ENCODE measurements around the gene NELL2. TPM values are rescaled to one million over a fixed set of nuclear protein-coding genes. Genes with fewer than 3 reads are reported as not detected.

NELL2 gene
- total and polyA plus RNA-seq, 10 of the 15 experiments (the other 5 are each of a cell fraction or from before 2014, with no cell fraction given): 0.27 to 2.3 (median 0.76) TPM

DNA sequence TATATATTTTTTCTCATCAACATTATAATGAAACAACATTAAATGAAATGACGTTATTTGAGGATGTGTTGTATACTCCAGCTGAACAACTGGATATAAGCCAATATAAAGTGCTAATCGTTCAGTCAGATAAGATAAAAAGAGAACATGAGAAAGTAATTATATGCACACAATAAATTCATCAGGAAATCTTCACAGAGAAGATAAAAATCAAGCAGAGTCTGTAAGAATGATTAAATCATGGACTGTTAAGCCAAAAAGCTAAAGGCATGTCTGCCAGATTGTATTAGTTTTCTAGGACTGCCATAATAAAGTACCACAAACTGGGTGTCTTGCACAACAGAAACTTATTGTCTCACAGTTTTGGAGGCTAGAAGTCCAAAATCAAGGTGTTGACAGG, 178.6 kb downstream of the NELL2 start:
- Histone ChIP-seq H3K4me2 (ENCODE audit: control insufficient read depth, insufficient read depth) (no peak overlapping the region), H3K79me2 (ENCODE audit: control insufficient read depth, insufficient read depth, low read length) (no peaks in the 10 kb centered on the region), H3K4me1 (ENCODE audit: control insufficient read depth, insufficient read depth, low read length) (no peaks in the 10 kb centered on the region), H3K27me3 (replicated peaks in 1 of 2; ENCODE audit: control insufficient read depth in 2 of 2, insufficient read depth in 2 of 2, low read length in 1 of 2) (no peaks in the 10 kb centered on the region), H3K27ac (ENCODE audit: control insufficient read depth, insufficient read depth) (no peak overlapping the region), H2AFZ (ENCODE audit: control insufficient read depth, low read depth, low read length) (no peak overlapping the region), H3K36me3 (ENCODE audit: control insufficient read depth in 2 of 2, insufficient read depth in 2 of 2, low read length in 1 of 2) (no peaks in the 10 kb centered on the region), H3K9ac (ENCODE audit: control insufficient read depth, insufficient read depth, low read length) (no peak overlapping the region), H3K9me3 (replicated peaks; ENCODE audit: control insufficient read depth, insufficient read depth, low read length) (no peaks in the 10 kb centered on the region), H3K4me3 (no peak overlapping the region), H4K20me1 (ENCODE audit: control insufficient read depth, insufficient read depth) (no peaks in the 10 kb centered on the region)
- BruUV-seq (replicated peaks): no TSS peak
- TF ChIP-seq EZH2 (IDR thresholded peaks at IDR 0.05; ENCODE audit: borderline replicate concordance, control insufficient read depth, low read depth, low read length): no peak
- TF ChIP-seq, protein P1, sequence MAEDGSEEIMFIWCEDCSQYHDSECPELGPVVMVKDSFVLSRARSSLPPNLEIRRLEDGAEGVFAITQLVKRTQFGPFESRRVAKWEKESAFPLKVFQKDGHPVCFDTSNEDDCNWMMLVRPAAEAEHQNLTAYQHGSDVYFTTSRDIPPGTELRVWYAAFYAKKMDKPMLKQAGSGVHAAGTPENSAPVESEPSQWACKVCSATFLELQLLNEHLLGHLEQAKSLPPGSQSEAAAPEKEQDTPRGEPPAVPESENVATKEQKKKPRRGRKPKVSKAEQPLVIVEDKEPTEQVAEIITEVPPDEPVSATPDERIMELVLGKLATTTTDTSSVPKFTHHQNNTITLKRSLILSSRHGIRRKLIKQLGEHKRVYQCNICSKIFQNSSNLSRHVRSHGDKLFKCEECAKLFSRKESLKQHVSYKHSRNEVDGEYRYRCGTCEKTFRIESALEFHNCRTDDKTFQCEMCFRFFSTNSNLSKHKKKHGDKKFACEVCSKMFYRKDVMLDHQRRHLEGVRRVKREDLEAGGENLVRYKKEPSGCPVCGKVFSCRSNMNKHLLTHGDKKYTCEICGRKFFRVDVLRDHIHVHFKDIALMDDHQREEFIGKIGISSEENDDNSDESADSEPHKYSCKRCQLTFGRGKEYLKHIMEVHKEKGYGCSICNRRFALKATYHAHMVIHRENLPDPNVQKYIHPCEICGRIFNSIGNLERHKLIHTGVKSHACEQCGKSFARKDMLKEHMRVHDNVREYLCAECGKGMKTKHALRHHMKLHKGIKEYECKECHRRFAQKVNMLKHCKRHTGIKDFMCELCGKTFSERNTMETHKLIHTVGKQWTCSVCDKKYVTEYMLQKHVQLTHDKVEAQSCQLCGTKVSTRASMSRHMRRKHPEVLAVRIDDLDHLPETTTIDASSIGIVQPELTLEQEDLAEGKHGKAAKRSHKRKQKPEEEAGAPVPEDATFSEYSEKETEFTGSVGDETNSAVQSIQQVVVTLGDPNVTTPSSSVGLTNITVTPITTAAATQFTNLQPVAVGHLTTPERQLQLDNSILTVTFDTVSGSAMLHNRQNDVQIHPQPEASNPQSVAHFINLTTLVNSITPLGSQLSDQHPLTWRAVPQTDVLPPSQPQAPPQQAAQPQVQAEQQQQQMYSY (CRISPR knock-in tag; IDR thresholded peaks at IDR 0.05): no peak
- no peak for TF ChIP-seq STAT1 (conservative IDR thresholded peaks at IDR 0.05)
- no peak for TF ChIP-seq RFX5 (IDR thresholded peaks at IDR 0.05; ENCODE audit: low read depth, low read length)
- TF ChIP-seq, protein P2, sequence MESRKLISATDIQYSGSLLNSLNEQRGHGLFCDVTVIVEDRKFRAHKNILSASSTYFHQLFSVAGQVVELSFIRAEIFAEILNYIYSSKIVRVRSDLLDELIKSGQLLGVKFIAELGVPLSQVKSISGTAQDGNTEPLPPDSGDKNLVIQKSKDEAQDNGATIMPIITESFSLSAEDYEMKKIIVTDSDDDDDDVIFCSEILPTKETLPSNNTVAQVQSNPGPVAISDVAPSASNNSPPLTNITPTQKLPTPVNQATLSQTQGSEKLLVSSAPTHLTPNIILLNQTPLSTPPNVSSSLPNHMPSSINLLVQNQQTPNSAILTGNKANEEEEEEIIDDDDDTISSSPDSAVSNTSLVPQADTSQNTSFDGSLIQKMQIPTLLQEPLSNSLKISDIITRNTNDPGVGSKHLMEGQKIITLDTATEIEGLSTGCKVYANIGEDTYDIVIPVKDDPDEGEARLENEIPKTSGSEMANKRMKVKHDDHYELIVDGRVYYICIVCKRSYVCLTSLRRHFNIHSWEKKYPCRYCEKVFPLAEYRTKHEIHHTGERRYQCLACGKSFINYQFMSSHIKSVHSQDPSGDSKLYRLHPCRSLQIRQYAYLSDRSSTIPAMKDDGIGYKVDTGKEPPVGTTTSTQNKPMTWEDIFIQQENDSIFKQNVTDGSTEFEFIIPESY (IDR thresholded peaks at IDR 0.05): no peak
- TF ChIP-seq ASH2L (IDR thresholded peaks at IDR 0.05; ENCODE audit: borderline replicate concordance, low read depth): no peak
- TF ChIP-seq, protein P3, sequence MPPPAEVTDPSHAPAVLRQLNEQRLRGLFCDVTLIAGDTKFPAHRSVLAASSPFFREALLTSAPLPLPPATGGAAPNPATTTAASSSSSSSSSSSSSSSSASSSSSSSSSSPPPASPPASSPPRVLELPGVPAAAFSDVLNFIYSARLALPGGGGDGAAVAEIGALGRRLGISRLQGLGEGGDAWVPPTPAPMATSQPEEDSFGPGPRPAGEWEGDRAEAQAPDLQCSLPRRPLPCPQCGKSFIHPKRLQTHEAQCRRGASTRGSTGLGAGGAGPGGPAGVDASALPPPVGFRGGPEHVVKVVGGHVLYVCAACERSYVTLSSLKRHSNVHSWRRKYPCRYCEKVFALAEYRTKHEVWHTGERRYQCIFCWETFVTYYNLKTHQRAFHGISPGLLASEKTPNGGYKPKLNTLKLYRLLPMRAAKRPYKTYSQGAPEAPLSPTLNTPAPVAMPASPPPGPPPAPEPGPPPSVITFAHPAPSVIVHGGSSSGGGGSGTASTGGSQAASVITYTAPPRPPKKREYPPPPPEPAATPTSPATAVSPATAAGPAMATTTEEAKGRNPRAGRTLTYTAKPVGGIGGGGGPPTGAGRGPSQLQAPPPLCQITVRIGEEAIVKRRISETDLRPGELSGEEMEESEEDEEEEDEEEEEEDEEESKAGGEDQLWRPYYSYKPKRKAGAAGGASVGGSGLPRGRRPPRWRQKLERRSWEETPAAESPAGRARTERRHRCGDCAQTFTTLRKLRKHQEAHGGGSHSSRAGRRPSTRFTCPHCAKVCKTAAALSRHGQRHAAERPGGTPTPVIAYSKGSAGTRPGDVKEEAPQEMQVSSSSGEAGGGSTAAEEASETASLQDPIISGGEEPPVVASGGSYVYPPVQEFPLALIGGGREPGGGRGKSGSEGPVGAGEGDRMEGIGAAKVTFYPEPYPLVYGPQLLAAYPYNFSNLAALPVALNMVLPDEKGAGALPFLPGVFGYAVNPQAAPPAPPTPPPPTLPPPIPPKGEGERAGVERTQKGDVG (CRISPR knock-in tag; IDR thresholded peaks at IDR 0.05): no peak
- no peak for TF ChIP-seq YY1 (IDR thresholded peaks at IDR 0.05; ENCODE audit: low read depth, low read length)
- no peak for TF ChIP-seq SIN3A (IDR thresholded peaks at IDR 0.05; ENCODE audit: low read depth, low read length)
- no peak for TF ChIP-seq BMI1 (IDR thresholded peaks at IDR 0.05; ENCODE audit: borderline replicate concordance)
- no peak for TF ChIP-seq PAX8 (IDR thresholded peaks at IDR 0.05)
- TF ChIP-seq HDAC6 (IDR thresholded peaks at IDR 0.05; ENCODE audit: unreplicated experiment): no peak
- TF ChIP-seq TCF7 (IDR thresholded peaks at IDR 0.05; ENCODE audit: borderline replicate concordance): no peak
- no peak for TF ChIP-seq TCF12 (IDR thresholded peaks at IDR 0.05; ENCODE audit: low read depth, low read length)
- no peak for TF ChIP-seq FOXK2 (IDR thresholded peaks at IDR 0.05)
- no peak for TF ChIP-seq MEF2B (IDR thresholded peaks at IDR 0.05; ENCODE audit: partially characterized antibody, poor library complexity, severe bottlenecking)
- FAIRE-seq (no peak), ATAC-seq (no peak), DNase-seq (ENCODE audit: low read depth, low spot score) (no peak)
- WGBS (ENCODE audit: insufficient coverage, insufficient replicate concordance, low lambda C conversion rate, missing lambda C conversion rate): 0% methylated on average over 2 of the region's 2 CpGs
- ChIA-PET RAD21 (ENCODE audit: unreplicated experiment) (no interaction called here), SMC1A (ENCODE audit: uncharacterized antibody, unreplicated experiment) (no interaction called here), POLR2A (no interaction called here), CTCF (no interaction called here)
- in situ Hi-C loops (cut with MboI) (no loop called here), intact Hi-C loops (cut with micrococcal nuclease; ENCODE audit: unreplicated experiment) (no loop called here)
